KMS-11 (cell line): ENCODE data around the gene PAPOLA.
A peak's percentile ranks its signal among the peaks of the same experiment; 100 is the strongest.
"Not testable (repeated sequence)": the region's sequence is repeated elsewhere in the genome, so short reads cannot be mapped to it uniquely, and the experiment has no call there.

Experiments used
- H2AFZ ChIP-seq: fragments of 200-600 bp; sonication (generic); 2 replicates; pipeline ENCODE4 v1.6.1; 2016; ENCODE audit warnings: antibody characterized with exemption, mixed run types, low read depth
- H3K27ac ChIP-seq: fragments of 200-600 bp; sonication (generic); 2 replicates; pipeline ENCODE4 v1.6.1; 2016; ENCODE audit warnings: mild to moderate bottlenecking, mixed run types
- H3K27me3 ChIP-seq: fragments of 200-600 bp; sonication (generic); 2 replicates; pipeline ENCODE4 v1.6.1; 2017; ENCODE audit warnings: mild to moderate bottlenecking, low read depth, mixed run types, moderate library complexity; ENCODE audit not compliant: insufficient read depth
- H3K36me3 ChIP-seq: fragments of 200-600 bp; sonication (generic); 2 replicates; pipeline ENCODE4 v1.6.1; 2017; ENCODE audit warnings: mild to moderate bottlenecking, mixed run types; ENCODE audit not compliant: insufficient read depth
- H3K4me1 ChIP-seq: fragments of 200-600 bp; sonication (generic); 2 replicates; pipeline ENCODE4 v1.6.1; 2016; ENCODE audit warnings: mild to moderate bottlenecking, low read depth, mixed run types; ENCODE audit not compliant: poor library complexity, severe bottlenecking
- H3K4me2 ChIP-seq: fragments of 200-600 bp; sonication (generic); 2 replicates; pipeline ENCODE4 v1.7.0; 2016; ENCODE audit warnings: mild to moderate bottlenecking, mixed run types
- H3K4me3 ChIP-seq: fragments of 200-600 bp; sonication (generic); IDR thresholded peaks from 2 replicates; pipeline ENCODE4 v1.6.1; 2017; ENCODE audit warnings: low read depth, low read length, mixed read lengths; ENCODE audit not compliant: insufficient read depth
- H3K79me2 ChIP-seq: fragments of 200-600 bp; sonication (generic); 2 replicates; pipeline ENCODE4 v1.6.1; 2016; ENCODE audit warnings: low read depth, mixed run types; ENCODE audit not compliant: insufficient read depth
- H3K9ac ChIP-seq: fragments of 200-600 bp; sonication (generic); 2 replicates; pipeline ENCODE4 v1.6.1; 2016; ENCODE audit warnings: mild to moderate bottlenecking, mixed run types
- H4K20me1 ChIP-seq: fragments of 200-600 bp; sonication (generic); 2 replicates; pipeline ENCODE4 v1.6.1; 2016; ENCODE audit warnings: mild to moderate bottlenecking, mixed run types; ENCODE audit not compliant: insufficient read depth
- TF ChIP-seq, protein P1 (sequence below): fragments of 200-600 bp; sonication (generic); conservative IDR thresholded peaks from 2 replicates; pipeline ENCODE4 v1.6.1; 2017; ENCODE audit warnings: low read depth, mild to moderate bottlenecking, antibody characterized with exemption, low read length, moderate library complexity, mixed read lengths

Gene PAPOLA

DNA sequence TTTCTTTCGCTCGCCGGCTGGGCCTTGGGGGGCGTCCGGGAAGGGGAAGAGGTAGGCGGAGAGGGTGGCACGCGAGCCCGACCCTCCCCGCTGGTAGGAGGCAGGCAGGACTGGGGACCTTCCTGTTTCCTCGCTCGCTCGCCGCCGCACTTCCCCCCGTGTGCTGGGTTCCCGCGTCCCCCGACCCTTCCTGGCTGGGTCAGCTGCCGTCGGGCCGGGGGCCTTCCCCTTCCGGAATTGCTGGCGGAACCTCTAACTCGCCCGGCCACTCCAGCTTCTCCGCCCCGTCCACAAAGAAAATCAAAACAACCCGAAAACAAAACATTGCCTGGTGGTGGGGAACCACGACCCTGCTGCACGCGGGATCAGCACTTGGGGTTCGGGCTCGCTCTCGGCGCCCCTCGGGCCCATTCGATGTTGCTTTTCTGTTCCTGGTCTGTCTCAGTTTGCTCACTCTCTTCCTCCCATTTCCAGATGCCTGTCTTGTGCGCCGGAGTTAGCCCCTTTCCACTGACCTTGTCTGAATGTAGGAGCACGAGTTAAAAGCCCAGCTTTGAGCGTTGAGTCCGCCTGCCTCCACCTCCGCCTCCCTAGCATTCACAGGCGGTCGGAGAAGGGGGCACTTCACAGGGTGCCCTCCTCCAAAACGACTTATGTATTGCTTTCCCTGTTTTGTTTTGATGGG lies 581 bp downstream of the PAPOLA start:
- TF ChIP-seq, protein P1, sequence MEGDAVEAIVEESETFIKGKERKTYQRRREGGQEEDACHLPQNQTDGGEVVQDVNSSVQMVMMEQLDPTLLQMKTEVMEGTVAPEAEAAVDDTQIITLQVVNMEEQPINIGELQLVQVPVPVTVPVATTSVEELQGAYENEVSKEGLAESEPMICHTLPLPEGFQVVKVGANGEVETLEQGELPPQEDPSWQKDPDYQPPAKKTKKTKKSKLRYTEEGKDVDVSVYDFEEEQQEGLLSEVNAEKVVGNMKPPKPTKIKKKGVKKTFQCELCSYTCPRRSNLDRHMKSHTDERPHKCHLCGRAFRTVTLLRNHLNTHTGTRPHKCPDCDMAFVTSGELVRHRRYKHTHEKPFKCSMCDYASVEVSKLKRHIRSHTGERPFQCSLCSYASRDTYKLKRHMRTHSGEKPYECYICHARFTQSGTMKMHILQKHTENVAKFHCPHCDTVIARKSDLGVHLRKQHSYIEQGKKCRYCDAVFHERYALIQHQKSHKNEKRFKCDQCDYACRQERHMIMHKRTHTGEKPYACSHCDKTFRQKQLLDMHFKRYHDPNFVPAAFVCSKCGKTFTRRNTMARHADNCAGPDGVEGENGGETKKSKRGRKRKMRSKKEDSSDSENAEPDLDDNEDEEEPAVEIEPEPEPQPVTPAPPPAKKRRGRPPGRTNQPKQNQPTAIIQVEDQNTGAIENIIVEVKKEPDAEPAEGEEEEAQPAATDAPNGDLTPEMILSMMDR, result no peak
- Histone ChIP-seq H3K36me3 (no peaks in the 10 kb centered on the region), H3K4me1 (peaks cover 30% of the 10 kb centered on the region), H2AFZ (peak overlapping the region; percentile 77; the same call in 1 of the 2 replicates), H3K4me3 (no peak overlapping the region), H3K79me2 (peaks cover 54% of the 10 kb centered on the region), H4K20me1 (no peaks in the 10 kb centered on the region; the same call in none of the 2 replicates), H3K27ac (peak overlapping the region; percentile 75), H3K4me2 (peak overlapping the region; percentile 86), H3K9ac (peak overlapping the region; percentile 94), H3K27me3 (no peaks in the 10 kb centered on the region)

- Histone ChIP-seq H3K27me3 (no peaks in the 10 kb centered on the region), H3K4me1 (peaks cover 35% of the 10 kb centered on the region), H2AFZ (no peak overlapping the region), H4K20me1 (no peaks in the 10 kb centered on the region; the same call in none of the 2 replicates), H3K4me2 (peak overlapping the region; percentile 86), H3K79me2 (peaks cover 59% of the 10 kb centered on the region), H3K27ac (peak overlapping the region; percentile 75; the same call in 1 of the 2 replicates), H3K4me3 (no peak overlapping the region), H3K9ac (peak overlapping the region; percentile 94), H3K36me3 (no peaks in the 10 kb centered on the region)
- TF ChIP-seq, protein P1, result no peak
Observed at GRCh38 chr14:96503306-96503679, 1.1 kb downstream of the PAPOLA start.

- not testable (repeated sequence) for H2AFZ ChIP-seq, H3K27me3 ChIP-seq, H3K4me3 ChIP-seq, H4K20me1 ChIP-seq, H3K9ac ChIP-seq, H3K27ac ChIP-seq, H3K36me3 ChIP-seq
- Histone ChIP-seq H3K4me1 (peaks cover 43% of the 10 kb centered on the region), H3K79me2 (peaks cover 69% of the 10 kb centered on the region), H3K4me2 (peak overlapping the region; percentile 86; the same call in 1 of the 2 replicates)
Observed at GRCh38 chr14:96504353-96504752, 2.2 kb downstream of the PAPOLA start.

GRCh38 chr14:96507723-96508122 lies 5.5 kb downstream of the PAPOLA start:
- no peaks in the 10 kb centered on the region for H3K36me3 ChIP-seq
- peaks cover 99% of the 10 kb centered on the region for H3K79me2 ChIP-seq
- peaks cover 7% of the 10 kb centered on the region for H4K20me1 ChIP-seq
- H3K4me3 ChIP-seq, result no peak overlapping the region
- H3K27ac ChIP-seq, result no peak overlapping the region
- H3K4me2 ChIP-seq, result no peak overlapping the region
- no peak overlapping the region for H3K9ac ChIP-seq
- TF ChIP-seq, protein P1, result no peak
- no peaks in the 10 kb centered on the region for H3K27me3 ChIP-seq
- peaks cover 61% of the 10 kb centered on the region for H3K4me1 ChIP-seq
- no peak overlapping the region for H2AFZ ChIP-seq

- peaks cover 99% of the 10 kb centered on the region for H3K79me2 ChIP-seq
- TF ChIP-seq, protein P1, result no peak
- no peak overlapping the region for H3K4me2 ChIP-seq
- peaks cover 60% of the 10 kb centered on the region for H3K4me1 ChIP-seq
- no peak overlapping the region for H3K27ac ChIP-seq
- no peaks in the 10 kb centered on the region for H3K36me3 ChIP-seq
- H2AFZ ChIP-seq, result no peak overlapping the region
- no peak overlapping the region for H3K9ac ChIP-seq
- no peak overlapping the region for H3K4me3 ChIP-seq
- H3K27me3 ChIP-seq, result no peaks in the 10 kb centered on the region
- H4K20me1 ChIP-seq, result peaks cover 7% of the 10 kb centered on the region
Observed at GRCh38 chr14:96508900-96509299, 6.7 kb downstream of the PAPOLA start.
